ENCODE data around the gene ZNF318. TPM values are rescaled to one million over a fixed set of nuclear protein-coding genes. Genes with fewer than 3 reads are reported as not detected.

The ZNF318 gene
- total RNA-seq, 1 donor from 2014 or later = 23.2 TPM

DNA sequence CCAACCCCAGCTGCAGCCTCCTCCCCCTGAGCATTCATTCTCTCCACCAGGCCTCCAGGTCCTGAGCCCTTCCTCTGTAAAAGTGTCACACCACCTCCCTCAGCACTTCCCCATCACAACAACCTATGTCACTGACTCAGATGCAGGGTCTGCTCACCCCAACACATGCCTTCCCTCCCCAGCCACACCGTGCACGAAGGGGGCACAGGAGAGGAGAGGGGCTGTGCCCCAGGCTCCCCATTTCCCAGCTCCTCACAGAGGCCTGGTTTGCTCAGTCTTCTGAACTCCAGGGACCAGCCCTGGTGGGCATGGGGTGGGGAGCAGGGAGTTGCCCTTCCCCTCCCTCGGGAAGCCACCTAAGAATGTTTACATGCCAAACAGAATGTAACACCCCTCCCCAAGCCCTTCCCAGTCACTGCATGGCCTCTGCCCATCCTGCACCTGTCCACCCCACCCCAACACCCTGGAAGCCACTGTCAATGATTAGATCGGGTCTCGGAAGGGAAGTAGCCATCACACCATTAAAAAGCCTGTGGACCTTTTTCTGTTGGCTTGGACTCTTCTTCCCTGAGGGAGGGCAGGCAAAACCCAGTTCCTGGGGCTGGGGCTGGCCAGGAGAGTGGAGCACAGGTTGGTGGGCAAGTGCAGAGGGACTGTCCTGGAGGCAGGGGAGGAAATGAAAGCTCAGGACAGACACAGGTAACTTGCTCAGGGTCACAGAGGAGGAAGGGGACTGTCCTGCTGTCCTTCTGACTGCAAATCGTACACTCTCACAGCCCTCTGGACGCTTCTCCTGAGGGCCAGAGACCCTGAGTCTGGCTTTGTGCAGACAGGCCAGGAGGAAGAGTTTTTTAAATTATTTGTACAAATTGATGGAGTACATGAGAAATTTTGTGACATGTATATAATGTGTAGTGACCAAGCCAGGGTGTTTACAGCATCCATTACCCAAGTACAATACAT is 81.4 kb downstream of the ZNF318 start:
- H3K27ac Mint-ChIP-seq = no peak overlapping the region

DNA sequence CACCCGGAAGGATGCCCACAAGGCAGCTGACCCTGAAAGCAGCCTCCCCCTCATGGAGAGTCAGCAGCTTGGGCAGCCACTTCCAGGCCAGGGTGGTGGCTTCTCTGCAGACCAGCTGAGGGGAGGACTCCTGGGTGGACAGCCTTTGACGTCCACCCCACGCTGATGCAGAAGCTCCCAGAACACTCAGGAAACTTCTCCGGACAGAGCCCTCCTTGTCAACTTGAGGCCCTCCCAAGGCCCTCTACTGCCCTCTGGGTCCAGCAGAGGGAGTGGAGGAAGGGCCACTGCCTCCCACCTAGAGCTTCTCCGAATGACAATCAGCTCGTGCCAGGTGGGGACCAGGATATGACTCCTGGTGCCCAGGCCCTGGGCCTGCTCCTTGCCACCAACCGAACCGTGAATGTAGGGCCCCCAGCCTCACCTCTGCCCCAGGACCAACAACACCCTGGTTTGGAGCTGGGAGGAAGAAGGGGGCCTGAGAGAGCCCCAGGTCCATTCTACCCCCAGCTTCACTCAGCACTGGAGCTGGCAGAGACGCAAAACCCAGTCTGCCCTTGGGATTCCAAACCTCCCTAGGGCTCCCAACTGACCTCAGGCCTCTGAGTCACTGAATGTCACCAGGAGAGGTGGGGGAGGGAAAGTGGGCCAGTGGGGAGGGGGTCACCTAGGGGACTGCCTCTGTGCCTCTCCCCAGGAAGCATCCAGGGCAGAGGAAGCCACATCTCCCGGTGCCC is 82.3 kb downstream of the ZNF318 start:
- Mint-ChIP-seq H3K4me3 (ENCODE audit: low read depth) (no peak overlapping the region), H3K4me1 (ENCODE audit: low read depth) (peaks cover 1% of the 10 kb centered on the region), H3K27me3 (peaks cover 33% of the 10 kb centered on the region), H3K9me3 (ENCODE audit: low read depth) (no peaks in the 10 kb centered on the region), H3K36me3 (ENCODE audit: insufficient read depth) (no peaks in the 10 kb centered on the region), H3K27ac (no peak overlapping the region)
- no peak for DNase-seq (ENCODE audit: low spot score, unreplicated experiment)
- TF ChIP-seq CTCF (IDR thresholded peaks at IDR 0.05; ENCODE audit: unreplicated experiment) = peak; percentile 46

More for the DNA sequence above, 81.4 kb downstream of the ZNF318 start:
- TF ChIP-seq CTCF (IDR thresholded peaks at IDR 0.05; ENCODE audit: unreplicated experiment) = no peak
- H3K4me3 Mint-ChIP-seq (ENCODE audit: low read depth) = no peak overlapping the region
- H3K36me3 Mint-ChIP-seq (ENCODE audit: insufficient read depth) = no peaks in the 10 kb centered on the region
- no peak for DNase-seq (ENCODE audit: low spot score, unreplicated experiment)
- H3K27me3 Mint-ChIP-seq = peaks cover 27% of the 10 kb centered on the region
- H3K4me1 Mint-ChIP-seq (ENCODE audit: low read depth) = peaks cover 1% of the 10 kb centered on the region
- no peaks in the 10 kb centered on the region for H3K9me3 Mint-ChIP-seq (ENCODE audit: low read depth)

- no peak overlapping the region for H3K27ac Mint-ChIP-seq
- no peak for TF ChIP-seq CTCF (IDR thresholded peaks at IDR 0.05; ENCODE audit: unreplicated experiment)
- H3K4me1 Mint-ChIP-seq (ENCODE audit: low read depth) = peaks cover 1% of the 10 kb centered on the region
- no peaks in the 10 kb centered on the region for H3K9me3 Mint-ChIP-seq (ENCODE audit: low read depth)
- no peak for DNase-seq (ENCODE audit: low spot score, unreplicated experiment)
- H3K27me3 Mint-ChIP-seq = peaks cover 37% of the 10 kb centered on the region
- H3K36me3 Mint-ChIP-seq (ENCODE audit: insufficient read depth) = no peaks in the 10 kb centered on the region
- no peak overlapping the region for H3K4me3 Mint-ChIP-seq (ENCODE audit: low read depth)
Observed at GRCh38 chr6:43286456-43286979, 82.9 kb downstream of the ZNF318 start.

Other genes with a start within 250 kb of the ZNF318 start
- 29.1 and 30.3 TPM in 2 replicates for gene SRF, start 198.4 kb downstream of the ZNF318 start, total RNA-seq
- 57.0 and 61.1 TPM in 2 replicates for gene CUL9, start 187.5 kb downstream of the ZNF318 start, total RNA-seq
- 33.9 and 39.0 TPM in 2 replicates for gene DNPH1, start 140.2 kb downstream of the ZNF318 start, total RNA-seq
- 1.4 and 1.7 TPM in 2 replicates for gene TTBK1, start 126.2 kb downstream of the ZNF318 start, total RNA-seq
- gene SLC22A7, start 71.4 kb downstream of the ZNF318 start, total RNA-seq = not detected in 2 replicates
- 2.3 and 2.4 TPM in 2 replicates for gene CRIP3, start 60.8 kb downstream of the ZNF318 start, total RNA-seq
- 68.5 and 68.8 TPM in 2 replicates for gene ABCC10, start 57.9 kb upstream of the ZNF318 start, total RNA-seq
- gene DLK2, start 85.9 kb upstream of the ZNF318 start, total RNA-seq = 0.60 and 0.73 TPM in 2 replicates
- gene TJAP1, start 107.9 kb upstream of the ZNF318 start, total RNA-seq = 64.5 and 65.8 TPM in 2 replicates
- 1.5 and 1.6 TPM in 2 replicates for gene LRRC73, start 140.7 kb upstream of the ZNF318 start, total RNA-seq
- 121 and 136 TPM in 2 replicates for gene YIPF3, start 147.3 kb upstream of the ZNF318 start, total RNA-seq
- 45.4 and 47.4 TPM in 2 replicates for gene POLR1C, start 147.4 kb upstream of the ZNF318 start, total RNA-seq
- 64.0 and 70.7 TPM in 2 replicates for gene XPO5, start 206.4 kb upstream of the ZNF318 start, total RNA-seq
- gene POLH, start 206.5 kb upstream of the ZNF318 start, total RNA-seq = 14.5 and 19.6 TPM in 2 replicates